Loucy (cell line): Measurements from ENCODE around the gene COX19.

Experiments used
- H2AFZ ChIP-seq: fragments of 200-600 bp; sonication (generic); 2 replicates; pipeline ENCODE4 v1.6.0; 2016; ENCODE audit warnings: antibody characterized with exemption, mild to moderate bottlenecking, low read length, moderate library complexity
- H3F3A ChIP-seq: fragments of 200-600 bp; 2 replicates; pipeline ENCODE4 v1.6.0; 2016; ENCODE audit warnings: antibody characterized with exemption, low read depth, mild to moderate bottlenecking
- H3K27me3 ChIP-seq: fragments of 200-600 bp; sonication (generic); 2 replicates; pipeline ENCODE4 v1.6.1; 2014; ENCODE audit warnings: low read length, mild to moderate bottlenecking; ENCODE audit not compliant: insufficient read depth, poor library complexity, severe bottlenecking
- H3K36me3 ChIP-seq: fragments of 200-600 bp; sonication (generic); 2 replicates; pipeline ENCODE4 v1.6.1; 2016; ENCODE audit warnings: low read length; ENCODE audit not compliant: insufficient read depth
- H3K4me1 ChIP-seq: fragments of 200-600 bp; sonication (generic); 2 replicates; pipeline ENCODE4 v1.5.1; 2014; ENCODE audit warnings: low read length, mild to moderate bottlenecking; ENCODE audit not compliant: insufficient read depth, poor library complexity, severe bottlenecking
- H3K4me2 ChIP-seq: fragments of 200-600 bp; sonication (generic); 2 replicates; pipeline ENCODE4 v1.6.0; 2014; ENCODE audit warnings: antibody characterized with exemption, low read length, low read depth, mild to moderate bottlenecking; ENCODE audit not compliant: poor library complexity, severe bottlenecking
- H3K4me3 ChIP-seq: fragments of 200-600 bp; sonication (generic); 2 replicates; pipeline ENCODE4 v1.5.1; 2014; ENCODE audit warnings: low read length, mild to moderate bottlenecking, mixed read lengths; ENCODE audit not compliant: poor library complexity, severe bottlenecking
- H3K79me2 ChIP-seq: fragments of 200-600 bp; sonication (generic); 2 replicates; pipeline ENCODE4 v1.6.1; 2014; ENCODE audit warnings: low read length; ENCODE audit not compliant: insufficient read depth
- H3K9ac ChIP-seq: fragments of 200-600 bp; sonication (generic); 2 replicates; pipeline ENCODE4 v1.6.0; 2014; ENCODE audit warnings: mild to moderate bottlenecking, low read depth, low read length, moderate library complexity; ENCODE audit not compliant: poor library complexity, severe bottlenecking
- H3K9me2 ChIP-seq: fragments of 200-600 bp; sonication (generic); replicated peaks from 2 replicates; pipeline ENCODE4 v1.6.1; 2016; ENCODE audit warnings: low read depth, low read length, mixed read lengths
- H3K9me3 ChIP-seq: fragments of 200-600 bp; sonication (generic); 2 replicates; pipeline ENCODE4 v1.6.1; 2014; ENCODE audit warnings: mild to moderate bottlenecking, antibody characterized with exemption, low read length, low read depth; ENCODE audit not compliant: insufficient read depth
- H4K20me1 ChIP-seq: fragments of 200-600 bp; sonication (generic); 2 replicates; pipeline ENCODE4 v1.6.0; 2014; ENCODE audit warnings: antibody characterized with exemption, low read length, mild to moderate bottlenecking; ENCODE audit not compliant: insufficient read depth, poor library complexity, severe bottlenecking
- EZH2phosphoT487 ChIP-seq: fragments of 200-600 bp; IDR thresholded peaks from 2 replicates; pipeline ENCODE4 v1.6.1; 2018; ENCODE audit warnings: antibody characterized with exemption, mild to moderate bottlenecking, moderate library complexity, borderline replicate concordance
- TF ChIP-seq, protein P1 (sequence below): fragments of 200-600 bp; sonication (generic); conservative IDR thresholded peaks from 2 replicates; pipeline ENCODE4 v1.5.1; 2014; ENCODE audit warnings: mild to moderate bottlenecking, antibody characterized with exemption, low read length

The COX19 gene

DNA sequence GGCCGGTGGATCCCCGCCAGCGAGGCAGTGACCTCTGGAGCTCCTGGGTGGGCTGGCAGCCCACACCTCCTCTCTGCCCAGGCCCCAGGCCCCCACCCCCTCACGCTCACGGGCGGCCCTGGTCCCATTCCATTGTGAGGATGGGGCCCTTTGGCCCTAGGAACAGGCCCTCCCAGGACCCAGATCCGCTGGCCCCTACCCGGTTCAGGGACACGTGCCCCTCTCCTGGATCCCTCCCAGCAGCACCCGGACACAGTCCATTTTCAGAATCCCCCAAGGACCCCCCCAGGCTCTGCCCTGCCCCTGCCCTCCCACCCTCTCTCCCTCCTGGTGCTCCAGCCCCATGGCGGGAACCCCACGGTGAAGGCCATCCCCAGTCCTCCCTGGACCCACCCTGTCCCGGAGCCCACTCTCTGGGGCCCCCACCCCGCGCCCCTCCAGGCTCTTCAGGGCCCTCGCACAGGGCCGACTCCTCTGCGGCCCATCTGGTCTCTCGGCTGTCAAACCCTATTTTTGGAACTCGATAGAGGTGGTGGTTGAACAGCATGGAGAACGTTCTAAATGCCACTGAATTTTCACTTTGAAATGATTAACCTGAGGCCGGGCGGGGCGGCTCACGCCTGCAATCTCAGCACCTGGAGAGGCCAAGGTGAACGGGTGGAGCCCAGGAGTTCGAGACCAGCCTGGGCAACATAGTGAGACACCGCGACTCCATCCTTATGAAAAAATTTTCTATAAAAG lies 28.9 kb downstream of the COX19 start:
- Histone ChIP-seq H2AFZ (no peak overlapping the region), H3K79me2 (no peaks in the 10 kb centered on the region), H3K9me2 (no peaks in the 10 kb centered on the region), H3K27me3 (no peaks in the 10 kb centered on the region), H3K4me1 (no peaks in the 10 kb centered on the region), H3K36me3 (no peaks in the 10 kb centered on the region), H3F3A (no peaks in the 10 kb centered on the region), H4K20me1 (no peaks in the 10 kb centered on the region), H3K4me3 (no peak overlapping the region), H3K9me3 (no peaks in the 10 kb centered on the region), H3K4me2 (no peak overlapping the region), H3K9ac (no peak overlapping the region)
- TF ChIP-seq, protein P1, sequence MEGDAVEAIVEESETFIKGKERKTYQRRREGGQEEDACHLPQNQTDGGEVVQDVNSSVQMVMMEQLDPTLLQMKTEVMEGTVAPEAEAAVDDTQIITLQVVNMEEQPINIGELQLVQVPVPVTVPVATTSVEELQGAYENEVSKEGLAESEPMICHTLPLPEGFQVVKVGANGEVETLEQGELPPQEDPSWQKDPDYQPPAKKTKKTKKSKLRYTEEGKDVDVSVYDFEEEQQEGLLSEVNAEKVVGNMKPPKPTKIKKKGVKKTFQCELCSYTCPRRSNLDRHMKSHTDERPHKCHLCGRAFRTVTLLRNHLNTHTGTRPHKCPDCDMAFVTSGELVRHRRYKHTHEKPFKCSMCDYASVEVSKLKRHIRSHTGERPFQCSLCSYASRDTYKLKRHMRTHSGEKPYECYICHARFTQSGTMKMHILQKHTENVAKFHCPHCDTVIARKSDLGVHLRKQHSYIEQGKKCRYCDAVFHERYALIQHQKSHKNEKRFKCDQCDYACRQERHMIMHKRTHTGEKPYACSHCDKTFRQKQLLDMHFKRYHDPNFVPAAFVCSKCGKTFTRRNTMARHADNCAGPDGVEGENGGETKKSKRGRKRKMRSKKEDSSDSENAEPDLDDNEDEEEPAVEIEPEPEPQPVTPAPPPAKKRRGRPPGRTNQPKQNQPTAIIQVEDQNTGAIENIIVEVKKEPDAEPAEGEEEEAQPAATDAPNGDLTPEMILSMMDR = no peak
- no peak for TF ChIP-seq EZH2phosphoT487

DNA sequence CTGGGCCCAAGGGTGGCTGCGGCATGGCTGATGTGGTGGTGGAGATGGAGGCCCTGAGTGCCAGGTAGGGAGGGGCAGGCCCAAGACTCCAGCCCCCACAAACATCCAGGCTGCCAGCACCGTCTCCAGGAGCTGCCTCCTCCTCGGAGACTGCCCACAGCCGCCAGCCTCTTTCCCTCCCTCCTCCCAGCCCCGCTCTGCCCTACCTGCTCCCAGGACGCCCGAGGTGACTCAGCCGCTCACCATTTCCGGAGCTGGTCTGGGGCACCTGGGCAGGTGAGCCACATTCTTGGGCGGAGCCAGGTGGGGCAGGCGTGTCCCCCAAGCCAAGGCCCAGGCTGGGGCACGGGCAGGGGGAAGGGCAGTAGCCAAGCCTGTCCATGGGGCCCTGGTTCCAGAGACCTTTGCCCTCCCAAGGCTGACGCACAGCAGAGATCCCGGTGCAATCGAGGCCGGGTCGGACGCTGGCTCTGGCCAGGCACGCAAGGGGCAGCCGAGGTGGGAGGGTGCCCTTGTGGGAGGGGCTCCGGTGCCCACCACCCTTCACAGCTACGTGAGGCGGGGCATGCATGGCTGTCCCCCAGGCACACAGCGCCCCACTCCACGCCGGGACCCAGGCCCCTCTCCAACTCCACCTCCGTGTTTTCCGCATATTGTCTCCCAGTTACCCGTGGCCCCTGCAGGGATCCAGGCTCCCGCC lies 29.6 kb downstream of the COX19 start:
- Histone ChIP-seq H3K4me2 (no peak overlapping the region), H4K20me1 (no peaks in the 10 kb centered on the region), H3K36me3 (no peaks in the 10 kb centered on the region), H2AFZ (no peak overlapping the region), H3K4me3 (no peak overlapping the region), H3K9ac (no peak overlapping the region), H3K27me3 (no peaks in the 10 kb centered on the region), H3F3A (no peaks in the 10 kb centered on the region), H3K9me2 (no peaks in the 10 kb centered on the region), H3K4me1 (no peaks in the 10 kb centered on the region), H3K79me2 (no peaks in the 10 kb centered on the region), H3K9me3 (no peaks in the 10 kb centered on the region)
- TF ChIP-seq EZH2phosphoT487 = no peak
- TF ChIP-seq, protein P1 = no peak

DNA sequence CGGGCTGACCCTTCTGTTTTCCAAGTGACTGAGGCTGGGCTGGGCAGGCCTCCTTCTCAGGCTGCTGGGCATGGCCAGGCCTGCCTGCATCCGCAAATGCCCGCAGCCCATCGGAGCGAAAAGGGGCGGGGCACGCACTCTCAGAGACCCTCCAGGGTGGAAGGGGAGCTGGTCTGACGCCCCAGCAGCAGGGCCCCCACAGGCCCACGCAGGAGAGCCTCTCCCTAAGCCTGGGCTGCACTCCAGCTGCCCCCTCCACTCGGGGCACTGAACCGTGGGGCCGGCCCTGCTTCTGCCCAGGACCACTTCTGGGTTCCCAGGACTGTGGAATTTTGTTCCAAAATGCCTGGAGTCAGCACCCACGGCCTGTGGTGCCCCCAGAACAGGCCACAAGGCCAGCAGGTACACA lies 30.2 kb downstream of the COX19 start:
- Histone ChIP-seq H3K36me3 (no peaks in the 10 kb centered on the region), H3K9me2 (no peaks in the 10 kb centered on the region), H2AFZ (no peak overlapping the region), H3K27me3 (no peaks in the 10 kb centered on the region), H3K4me2 (no peak overlapping the region), H3F3A (no peaks in the 10 kb centered on the region), H3K9ac (no peak overlapping the region), H3K4me1 (no peaks in the 10 kb centered on the region), H4K20me1 (no peaks in the 10 kb centered on the region), H3K79me2 (no peaks in the 10 kb centered on the region), H3K4me3 (no peak overlapping the region), H3K9me3 (no peaks in the 10 kb centered on the region)
- TF ChIP-seq, protein P1 = no peak
- no peak for TF ChIP-seq EZH2phosphoT487
